Islet of Langerhans (tissue), 1 donor: ENCODE results near the gene ZFP42.
"Not testable (repeated sequence)": the region's sequence is repeated elsewhere in the genome, so short reads cannot be mapped to it uniquely, and the experiment has no call there.

ENCODE experiments used
- FAIRE-seq: peaks from one replicate; lab custom pipeline; 2011; peaks lifted over from hg19 to GRCh38; lab: Jason Lieb, UNC

ZFP42 gene

DNA sequence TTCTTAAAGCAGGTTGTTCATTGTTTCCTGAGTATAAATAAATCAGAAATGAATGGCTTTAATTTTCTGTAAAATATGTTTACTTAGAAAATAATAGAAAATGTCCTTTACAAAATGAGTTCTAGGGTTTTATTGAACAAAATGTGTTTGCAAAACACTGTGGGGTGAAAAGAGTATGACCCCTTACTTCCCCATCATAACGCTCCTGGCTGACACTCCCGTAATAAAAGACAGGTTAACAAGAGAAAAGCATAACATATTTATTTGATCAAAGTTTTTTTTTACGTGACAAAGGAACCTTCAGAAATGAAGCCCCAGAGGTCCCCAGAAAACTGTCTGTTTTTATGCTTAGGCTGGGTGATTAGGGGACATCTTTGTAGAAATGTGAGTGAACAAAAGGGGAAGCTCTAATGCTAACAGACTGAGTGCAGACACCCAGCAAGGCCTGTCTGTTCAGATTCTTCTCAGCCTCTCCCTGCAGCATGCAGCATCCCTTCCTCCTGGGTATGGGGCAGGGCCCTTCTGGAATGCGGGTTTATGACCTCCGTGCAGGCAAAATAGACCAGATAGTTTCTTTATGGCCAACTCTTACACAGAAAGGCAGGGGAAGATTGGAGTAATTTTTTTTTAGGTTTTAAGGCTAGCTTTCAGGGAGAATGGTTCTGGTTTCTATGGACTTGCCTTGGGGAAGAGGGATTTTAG lies 26.1 kb downstream of the ZFP42 start:
- no peak for FAIRE-seq

DNA sequence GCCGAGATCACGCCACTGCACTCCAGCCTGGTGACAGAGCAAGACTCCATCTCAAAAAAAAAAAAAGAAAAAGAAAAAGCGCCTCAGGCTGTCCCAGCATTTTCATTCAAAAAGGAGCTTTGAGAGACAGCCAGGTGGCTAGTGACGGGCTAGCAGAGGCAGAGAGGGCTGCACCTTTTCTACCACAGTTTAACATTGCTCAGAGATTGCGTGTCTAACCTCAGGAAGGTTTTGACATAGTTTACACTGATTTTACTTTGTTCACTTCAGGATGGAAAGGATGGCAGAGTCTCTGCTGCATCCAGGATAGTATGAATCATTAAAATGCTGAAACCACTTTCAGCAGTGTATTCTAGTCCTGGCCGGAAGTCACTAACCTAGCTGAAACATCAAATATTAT lies 28.1 kb downstream of the ZFP42 start:
- FAIRE-seq = no peak

DNA sequence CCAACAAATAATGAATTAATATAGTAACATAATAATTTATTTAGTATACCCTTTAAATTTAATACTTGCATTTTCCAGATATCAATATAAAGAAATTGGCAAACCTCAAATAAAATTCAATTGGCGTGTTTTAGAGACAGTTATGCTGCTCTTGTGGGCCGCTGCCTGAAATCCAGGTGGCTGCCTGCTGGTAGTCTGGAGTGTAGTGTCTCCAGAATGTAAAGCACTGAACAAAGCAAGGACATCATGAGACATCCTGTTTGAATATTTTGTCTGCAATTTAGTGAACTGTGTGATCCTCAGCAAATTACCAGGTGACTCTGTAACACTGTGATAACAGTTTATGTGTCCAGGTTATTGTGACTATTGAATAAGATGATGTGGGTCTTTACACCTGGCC lies 29.9 kb downstream of the ZFP42 start:
- no peak for FAIRE-seq

- no peak for FAIRE-seq
Observed at GRCh38 chr4:188029114-188029513, 33.5 kb downstream of the ZFP42 start.

- FAIRE-seq = no peak
Observed at GRCh38 chr4:188030401-188030800, 34.8 kb downstream of the ZFP42 start.

GRCh38 chr4:188031751-188032150 lies 36.2 kb downstream of the ZFP42 start:
- no peak for FAIRE-seq

DNA sequence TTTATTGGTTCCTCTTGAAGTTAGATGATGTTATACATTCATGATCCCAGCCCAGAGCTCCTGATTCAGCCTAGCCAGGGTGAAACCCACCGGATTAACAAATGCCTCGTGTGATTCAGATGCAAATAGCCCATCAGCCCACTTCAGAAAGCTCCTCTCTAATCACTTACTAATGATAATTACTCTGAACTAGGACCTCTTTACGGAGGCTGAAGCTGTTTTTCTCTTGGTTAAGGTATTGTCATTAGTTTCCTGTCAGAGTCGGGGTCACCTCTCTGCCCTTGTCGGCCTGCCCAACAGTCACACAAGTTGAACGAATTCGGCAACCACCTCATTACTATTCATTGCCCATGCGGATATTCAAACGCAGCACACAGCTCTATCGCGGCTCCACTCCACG lies 36.6 kb downstream of the ZFP42 start:
- no peak for FAIRE-seq

- no peak for FAIRE-seq
Observed at GRCh38 chr4:188032583-188032982, 37.0 kb downstream of the ZFP42 start.

GRCh38 chr4:188037003-188037713 lies 41.6 kb downstream of the ZFP42 start:
- FAIRE-seq = no peak

- no peak for FAIRE-seq
Observed at GRCh38 chr4:188041721-188042120, 46.1 kb downstream of the ZFP42 start.

DNA sequence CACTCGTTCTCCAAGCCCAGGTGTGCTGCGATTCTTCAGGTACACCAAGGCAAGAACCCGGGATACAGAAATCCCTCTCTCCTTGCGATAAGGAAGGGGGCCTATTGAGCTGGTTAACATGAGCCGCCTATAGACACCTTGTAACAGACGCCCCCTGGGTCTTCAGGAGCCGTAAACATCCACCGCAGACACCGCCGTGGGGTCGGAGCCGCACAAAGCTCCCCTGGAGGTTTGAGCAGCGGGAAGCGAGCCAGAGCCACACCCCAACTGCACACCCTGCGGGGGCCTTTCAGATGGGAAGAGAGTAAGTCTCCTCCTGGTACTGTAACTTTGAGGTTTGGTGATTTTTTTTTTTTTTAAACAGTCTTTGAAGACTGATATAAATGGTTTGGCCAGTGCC lies 46.6 kb downstream of the ZFP42 start:
- FAIRE-seq = no peak

DNA sequence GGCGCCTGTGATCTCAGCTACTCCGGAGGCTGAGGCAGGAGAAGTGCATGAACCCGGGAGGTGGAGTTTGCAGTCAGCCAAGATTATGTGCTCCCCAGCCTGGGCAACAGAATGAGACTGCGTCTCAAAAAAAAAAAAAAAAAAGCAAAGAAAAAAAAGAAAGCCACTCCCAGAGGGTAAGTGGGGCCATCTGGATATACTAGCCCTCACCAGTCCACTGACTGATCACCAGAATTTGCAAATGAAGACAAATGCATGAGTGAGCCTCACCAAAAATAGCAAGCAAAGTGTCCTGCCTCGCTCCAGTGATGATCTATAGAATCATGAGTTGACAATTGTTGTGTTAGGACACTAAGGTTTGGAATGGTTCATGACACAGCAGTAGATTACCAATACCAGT lies 47.6 kb downstream of the ZFP42 start:
- FAIRE-seq = no peak

DNA sequence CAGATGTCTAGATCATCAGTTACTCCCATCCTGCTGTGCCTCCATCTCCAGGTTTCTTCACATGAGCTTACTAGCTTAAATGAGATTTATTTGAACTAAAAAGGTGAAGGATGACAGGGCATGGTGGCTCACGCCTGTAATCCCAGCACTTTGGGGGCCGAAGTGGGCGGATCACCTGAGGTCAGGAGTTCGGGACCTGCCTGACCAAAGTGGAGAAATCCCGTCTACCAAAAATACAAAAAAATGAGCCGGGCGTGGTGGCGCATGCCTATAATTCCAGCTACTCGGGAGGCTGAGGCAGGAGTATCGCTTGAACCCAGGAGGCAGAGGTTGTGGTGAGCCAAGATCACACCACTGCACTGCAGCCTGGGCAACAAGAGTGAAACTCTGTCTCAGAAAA lies 49.9 kb downstream of the ZFP42 start:
- FAIRE-seq = not testable (repeated sequence)

DNA sequence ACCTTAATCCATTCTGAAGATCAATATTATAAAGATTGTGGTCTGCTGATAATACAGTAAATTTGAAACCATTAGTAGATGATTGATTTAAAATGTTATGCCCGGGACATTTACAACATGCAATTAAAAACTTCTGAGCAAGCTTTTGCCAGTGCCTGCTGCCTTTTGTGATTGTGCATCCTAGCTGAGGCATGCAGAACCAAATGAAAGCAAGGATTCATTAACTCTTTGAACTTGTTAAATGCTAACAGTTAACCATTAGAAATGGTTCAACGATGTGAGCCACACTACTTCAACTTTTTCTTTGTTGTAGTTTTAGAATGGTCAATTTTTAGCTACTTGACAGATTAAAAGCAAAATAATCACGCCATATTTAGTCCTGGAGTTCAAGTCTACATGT lies 51.1 kb downstream of the ZFP42 start:
- FAIRE-seq = no peak

- no peak for FAIRE-seq
Observed at GRCh38 chr4:188053302-188053701, 57.7 kb downstream of the ZFP42 start.
